Hepatocyte (in vitro differentiated cells): ENCODE results near the gene TMEM131L. TPM values are rescaled to one million over a fixed set of nuclear protein-coding genes. Genes with fewer than 3 reads are reported as not detected.

Source experiments
- DNase-seq: peaks from one replicate; pipeline ENCODE4 v3.0.0-alpha.2; 2016; ENCODE audit warnings: low spot score
- H2AFZ ChIP-seq: fragments of 200-600 bp; sonication (generic); 2 replicates; pipeline ENCODE4 v1.6.0; 2016; ENCODE audit warnings: antibody characterized with exemption, mild to moderate bottlenecking
- H3K27ac ChIP-seq: fragments of 200-600 bp; sonication (generic); 2 replicates; pipeline ENCODE4 v1.5.1; 2016; ENCODE audit warnings: mild to moderate bottlenecking
- H3K27me3 ChIP-seq: fragments of 200-600 bp; sonication (generic); 2 replicates; pipeline ENCODE4 v1.6.1; 2016
- H3K36me3 ChIP-seq: fragments of 200-600 bp; sonication (generic); replicated peaks from 2 replicates; pipeline ENCODE4 v1.5.1; 2016; ENCODE audit warnings: low read depth; ENCODE audit not compliant: insufficient read depth
- H3K4me1 ChIP-seq: fragments of 200-600 bp; sonication (generic); 2 replicates; pipeline ENCODE4 v1.5.1; 2016; ENCODE audit warnings: mild to moderate bottlenecking, moderate library complexity; ENCODE audit not compliant: insufficient read depth
- H3K4me2 ChIP-seq: fragments of 200-600 bp; sonication (generic); 2 replicates; pipeline ENCODE4 v1.6.0; 2016
- H3K4me3 ChIP-seq: fragments of 200-600 bp; sonication (generic); 2 replicates; pipeline ENCODE4 v1.5.1; 2016; ENCODE audit warnings: mild to moderate bottlenecking
- H3K79me2 ChIP-seq: fragments of 200-600 bp; sonication (generic); 2 replicates; pipeline ENCODE4 v1.6.0; 2017; ENCODE audit warnings: mild to moderate bottlenecking
- H3K9me2 ChIP-seq: fragments of 200-600 bp; sonication (generic); replicated peaks from 2 replicates; pipeline ENCODE4 v1.6.0; 2017; ENCODE audit warnings: mild to moderate bottlenecking; ENCODE audit not compliant: insufficient read depth
- H3K9me3 ChIP-seq: fragments of 200-600 bp; sonication (generic); 2 replicates; pipeline ENCODE4 v1.5.1; 2016; ENCODE audit warnings: low read depth, mild to moderate bottlenecking
- H4K20me1 ChIP-seq: fragments of 200-600 bp; sonication (generic); 2 replicates; pipeline ENCODE4 v1.6.0; 2016; ENCODE audit warnings: mild to moderate bottlenecking; ENCODE audit not compliant: insufficient read depth, poor library complexity, severe bottlenecking
- CTCF ChIP-seq: fragments of 200-600 bp; sonication (generic); IDR thresholded peaks from 2 replicates; pipeline ENCODE4 v1.5.1; 2016; ENCODE audit warnings: antibody characterized with exemption, mild to moderate bottlenecking; ENCODE audit not compliant: poor library complexity
- EZH2 ChIP-seq: fragments of 200-600 bp; sonication (generic); IDR thresholded peaks from 2 replicates; pipeline ENCODE4 v1.6.1; 2016; ENCODE audit warnings: antibody characterized with exemption, mild to moderate bottlenecking, borderline replicate concordance
- EZH2phosphoT487 ChIP-seq: fragments of 200-600 bp; sonication (generic); IDR thresholded peaks from one replicate; pipeline ENCODE4 v1.6.1; 2018; ENCODE audit warnings: antibody characterized with exemption, mild to moderate bottlenecking, low read depth, moderate library complexity; ENCODE audit not compliant: unreplicated experiment, severe bottlenecking
- WGBS: methylation state at CpG from one replicate; pipeline ENCODE4 v1.1.6; 2016; ENCODE audit warnings: low lambda C conversion rate; ENCODE audit errors: missing lambda C conversion rate; 5-methylcytosine and 5-hydroxymethylcytosine counted together
- polyA plus RNA-seq: library from polyadenylated mRNA; unstranded; fragments of >200 nt; fragmentation: Nextera tagmentation; extraction: Ambion mirVana; gene quantifications from 2 replicates; pipeline ENCODE4 v1.2.1, GENCODE V29; 2016
- total RNA-seq: library from RNA; depleted of rRNA; stranded (reverse); fragments of >200 nt; gene quantifications from 2 replicates; pipeline ENCODE4 v1.2.3, GENCODE V29; 2014

Gene TMEM131L
- total and polyA plus RNA-seq, 2 experiments from 2014 or later: 6.3 to 10.5 TPM

GRCh38 chr4:153433754-153434105, 32.4 kb upstream of the TMEM131L start:
- Histone ChIP-seq H3K4me3 (no peak overlapping the region), H3K4me1 (no peaks in the 10 kb centered on the region), H3K9me3 (no peaks in the 10 kb centered on the region), H3K79me2 (no peaks in the 10 kb centered on the region), H3K9me2 (no peaks in the 10 kb centered on the region), H4K20me1 (no peaks in the 10 kb centered on the region), H3K27ac (no peak overlapping the region), H2AFZ (no peak overlapping the region), H3K27me3 (no peaks in the 10 kb centered on the region), H3K4me2 (no peak overlapping the region), H3K36me3 (no peaks in the 10 kb centered on the region)
- DNase-seq: no peak
- TF ChIP-seq CTCF: no peak
- TF ChIP-seq EZH2: no peak
- TF ChIP-seq EZH2phosphoT487: no peak
- 62% methylated on average over 3 of the region's 3 CpGs for WGBS

GRCh38 chr4:153434190-153434589, 32.0 kb upstream of the TMEM131L start:
- Histone ChIP-seq H3K4me1 (no peaks in the 10 kb centered on the region), H3K9me3 (no peaks in the 10 kb centered on the region), H2AFZ (no peak overlapping the region), H3K4me2 (no peak overlapping the region), H3K4me3 (no peak overlapping the region), H3K9me2 (no peaks in the 10 kb centered on the region), H3K79me2 (no peaks in the 10 kb centered on the region), H3K36me3 (no peaks in the 10 kb centered on the region), H4K20me1 (no peaks in the 10 kb centered on the region), H3K27ac (no peak overlapping the region), H3K27me3 (no peaks in the 10 kb centered on the region)
- WGBS: 70% methylated on average over 2 of the region's 2 CpGs
- TF ChIP-seq CTCF (no peak), EZH2 (no peak), EZH2phosphoT487 (no peak)
- no peak for DNase-seq

- H3K9me3 ChIP-seq: no peaks in the 10 kb centered on the region
- H3K4me2 ChIP-seq: no peak overlapping the region
- no peak overlapping the region for H3K4me3 ChIP-seq
- no peaks in the 10 kb centered on the region for H3K27me3 ChIP-seq
- H3K27ac ChIP-seq: no peak overlapping the region
- H3K79me2 ChIP-seq: no peaks in the 10 kb centered on the region
- H4K20me1 ChIP-seq: no peaks in the 10 kb centered on the region
- H3K4me1 ChIP-seq: no peaks in the 10 kb centered on the region
- 88% methylated on average over 12 of the region's 13 CpGs for WGBS
- no peaks in the 10 kb centered on the region for H3K36me3 ChIP-seq
- no peak overlapping the region for H2AFZ ChIP-seq
- no peaks in the 10 kb centered on the region for H3K9me2 ChIP-seq
- DNase-seq: no peak
- TF ChIP-seq EZH2phosphoT487 (no peak), EZH2 (no peak), CTCF (no peak)
These were observed 27.0 kb upstream of the TMEM131L start for GRCh38 chr4:153438916-153439756.
